Endothelial cell of umbilical vein (primary cell): ENCODE results near the gene SYTL5. TPM values are rescaled to one million over a fixed set of nuclear protein-coding genes. Genes with fewer than 3 reads are reported as not detected.

Experiments
- BruUV-seq: library from RNA; stranded (reverse); fragments of 400-500 nt; replicated peaks from 2 replicates; lab custom pipeline; 2021; lab: Mats Ljungman, UMichigan
- CTCF ChIA-PET: fragments of 300-600, 350-600 bp; sonication (Branson Sonifier 250); formaldehyde crosslinking; loops from one replicate; lab custom pipeline; 2021; ENCODE audit warnings: antibody characterized with exemption, inconsistent platforms; lab: Charles Lee
- POLR2A ChIA-PET: fragments of 300-600, 350-600 bp; sonication (Branson Sonifier 250); formaldehyde crosslinking; loops from one replicate; lab custom pipeline; 2021; ENCODE audit warnings: antibody characterized with exemption, inconsistent platforms; lab: Charles Lee
- DNase-seq: peaks from one replicate; pipeline ENCODE4 v3.0.0-alpha.2; 2011; ENCODE audit warnings: low read depth, low spot score
- FAIRE-seq: peaks from 2 replicates; lab custom pipeline; 2011; peaks lifted over from hg19 to GRCh38; lab: Jason Lieb, UNC
- H2AFZ ChIP-seq: 2 replicates; pipeline ENCODE4 v1.6.0; 2012; ENCODE audit warnings: low read depth, low read length, control low read depth, inconsistent platforms
- H3K27ac ChIP-seq: 2 replicates; pipeline ENCODE4 v1.5.1; 2011; ENCODE audit warnings: low read depth, mild to moderate bottlenecking, control low read depth, low read length, moderate library complexity; ENCODE audit not compliant: insufficient read depth
- H3K27me3 ChIP-seq, 2 experiments: 2 replicates each; pipeline versions ENCODE4 v1.6.0 to v1.6.1; 2011; ENCODE audit warnings: low read length in 2 of 2, mixed read lengths in 1 of 2; ENCODE audit not compliant: control insufficient read depth in 2 of 2, insufficient read depth in 2 of 2
- H3K36me3 ChIP-seq, 2 experiments: 2 replicates in 1 of 2; 3 replicates in 1 of 2; pipeline ENCODE4 v1.5.1; 2011; ENCODE audit warnings: low read length in 2 of 2, mild to moderate bottlenecking in 1 of 2, moderate library complexity in 1 of 2; ENCODE audit not compliant: control insufficient read depth in 2 of 2, insufficient read depth in 2 of 2; ENCODE audit errors: extremely low read depth in 1 of 2
- H3K4me1 ChIP-seq: 3 replicates; pipeline ENCODE4 v1.5.1; 2011; ENCODE audit warnings: mild to moderate bottlenecking, low read length; ENCODE audit not compliant: control insufficient read depth, insufficient read depth; ENCODE audit errors: extremely low read depth
- H3K4me2 ChIP-seq: 2 replicates; pipeline ENCODE4 v1.6.1; 2011; ENCODE audit warnings: low read length, control low read depth, mixed read lengths; ENCODE audit not compliant: insufficient read depth
- H3K4me3 ChIP-seq, 3 experiments: fragments of 200-600 bp in 1 of 3; sonication (generic), shearing (Covaris generic) in 1 of 3; replicated peaks in 1 of 3; 2 replicates each; pipeline ENCODE4 v1.5.1; 2011 to 2016; ENCODE audit warnings: control low read depth in 3 of 3, low read length in 3 of 3, mild to moderate bottlenecking in 2 of 3, inconsistent platforms in 1 of 3, low read depth in 1 of 3, moderate library complexity in 1 of 3; ENCODE audit not compliant: insufficient read depth in 1 of 3
- H3K79me2 ChIP-seq: 2 replicates; pipeline ENCODE4 v1.6.0; 2012; ENCODE audit warnings: low read length, inconsistent platforms; ENCODE audit not compliant: control insufficient read depth, insufficient read depth
- H3K9ac ChIP-seq: replicated peaks from 2 replicates; pipeline ENCODE3; 2011; ENCODE audit warnings: low read length, control low read depth; ENCODE audit not compliant: insufficient read depth; ENCODE audit errors: extremely low read depth
- H3K9me1 ChIP-seq: replicated peaks from 3 replicates; pipeline ENCODE4 v1.6.0; 2011; ENCODE audit warnings: mild to moderate bottlenecking, low read length; ENCODE audit not compliant: control insufficient read depth, insufficient read depth; ENCODE audit errors: extremely low read depth
- H3K9me3 ChIP-seq: replicated peaks from 2 replicates; pipeline ENCODE4 v1.5.1; 2012; ENCODE audit warnings: low read length, inconsistent platforms; ENCODE audit not compliant: control insufficient read depth, insufficient read depth
- H4K20me1 ChIP-seq: replicated peaks from 2 replicates; pipeline ENCODE3; 2011; ENCODE audit warnings: mild to moderate bottlenecking, low read length; ENCODE audit not compliant: control insufficient read depth, insufficient read depth; ENCODE audit errors: extremely low read depth
- EZH2 ChIP-seq: IDR thresholded peaks from 2 replicates; pipeline ENCODE4 v1.6.1; 2012; ENCODE audit warnings: borderline replicate concordance, low read depth, mild to moderate bottlenecking, moderate library complexity, low read length, inconsistent platforms; ENCODE audit not compliant: severe bottlenecking
- FOS ChIP-seq: IDR thresholded peaks from 2 replicates; pipeline ENCODE4 v1.6.1; 2011; ENCODE audit warnings: mild to moderate bottlenecking, low read length, moderate library complexity, borderline replicate concordance; ENCODE audit not compliant: insufficient read depth
- GATA2 ChIP-seq: IDR thresholded peaks from 2 replicates; pipeline ENCODE4 v1.7.0; 2011; ENCODE audit warnings: low read depth, mild to moderate bottlenecking, moderate library complexity, mixed read lengths, low read length; ENCODE audit not compliant: insufficient read length, insufficient read depth
- JUN ChIP-seq: IDR thresholded peaks from 2 replicates; pipeline ENCODE4 v1.6.1; 2011; ENCODE audit warnings: borderline replicate concordance, low read depth; ENCODE audit not compliant: insufficient read length, insufficient read depth
- MYC ChIP-seq: IDR thresholded peaks from one replicate; pipeline ENCODE4 v1.6.1; 2011; ENCODE audit warnings: mild to moderate bottlenecking, low read depth, low read length
- POLR2A ChIP-seq: IDR thresholded peaks from 2 replicates; pipeline ENCODE4 v1.6.1; 2012; ENCODE audit warnings: low read depth, mild to moderate bottlenecking, control low read depth, low read length
- POLR2AphosphoS5 ChIP-seq: IDR thresholded peaks from 2 replicates; pipeline ENCODE4 v1.6.1; 2012; ENCODE audit warnings: low read depth, mild to moderate bottlenecking, control low read depth, low read length, moderate library complexity; ENCODE audit not compliant: insufficient read depth
- dilution Hi-C: fragments of 300-500 bp; cut with MboI; formaldehyde crosslinking; loops from one replicate; pipeline ENCODE4 v1.15.0; 2019; ENCODE audit warnings: low sequenced_read_pairs; ENCODE audit not compliant: extremely low pct_ligation_motif_present
- intact Hi-C: fragments of 100-400 bp; cut with micrococcal nuclease; formaldehyde crosslinking; loops from one replicate; pipeline ENCODE4 v1.10.0; 2022
- polyA plus RNA-seq, 4 experiments: library from polyadenylated mRNA; depleted of rRNA in 3 of 4; stranded (reverse) in 3 of 4; unstranded in 1 of 4; fragments of >200 nt; gene quantifications; 2 replicates each; pipeline versions ENCODE4 v1.2.1 to v1.2.3, GENCODE V29; 2011 to 2012; ENCODE audit warnings: missing spikeins in 1 of 4
- total RNA-seq: library from RNA; stranded (reverse); gene quantifications from 2 replicates; pipeline ENCODE4 v1.2.3, GENCODE V29; 2021
- TF ChIP-seq, protein P1 (sequence below): IDR thresholded peaks from 2 replicates; pipeline ENCODE4 v1.6.1; 2011; ENCODE audit not compliant: insufficient read depth, insufficient read length
- TF ChIP-seq, protein P2 (sequence below), 2 donors: IDR thresholded peaks; 1 replicate in 1 of 2; 2 replicates in 1 of 2; pipeline ENCODE4 v1.5.1; 2011; ENCODE audit warnings: low read length in 2 of 2, mild to moderate bottlenecking in 2 of 2, moderate library complexity in 2 of 2, control low read depth in 1 of 2, inconsistent platforms in 1 of 2, low read depth in 1 of 2; ENCODE audit not compliant: insufficient read depth in 1 of 2; ENCODE audit errors: extremely low read depth in 1 of 2

SYTL5 gene
- total and polyA plus RNA-seq, 2 donors (not counting 3 experiments of a cell fraction or from before 2014, with no cell fraction given): 0.01 TPM; not detected in 1

DNA sequence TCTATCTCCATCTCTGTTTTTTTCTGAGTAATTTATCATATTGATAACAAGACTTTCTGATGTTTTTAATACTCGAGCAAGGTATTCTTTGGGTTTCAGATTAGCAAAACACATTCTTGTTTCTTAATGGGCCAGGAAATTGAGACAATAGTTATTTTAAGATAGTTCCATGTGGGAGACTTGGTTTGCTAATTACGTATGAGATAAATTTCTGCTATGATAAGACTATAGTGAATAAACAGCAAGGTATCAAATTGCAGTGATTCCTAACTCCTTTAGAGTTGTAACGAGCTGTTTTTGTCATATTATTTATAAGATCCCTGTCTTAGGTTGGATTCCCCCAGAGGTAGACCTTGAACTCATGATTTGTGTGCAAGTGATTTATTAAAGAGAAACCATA lies 38.3 kb downstream of the SYTL5 start:
- no peaks in the 10 kb centered on the region for H3K9me1 ChIP-seq
- no peak overlapping the region for H3K4me3 ChIP-seq
- no peak overlapping the region for H3K27ac ChIP-seq
- BruUV-seq: no TSS peak
- intact Hi-C loops (no loop called here), dilution Hi-C loops (no loop called here)
- no peak overlapping the region for H3K9ac ChIP-seq
- H3K36me3 ChIP-seq: no peaks in the 10 kb centered on the region
- H3K9me3 ChIP-seq: no peaks in the 10 kb centered on the region
- DNase-seq: no peak
- FAIRE-seq: peak; percentile 26
- no peaks in the 10 kb centered on the region for H3K27me3 ChIP-seq
- H3K4me2 ChIP-seq: no peak overlapping the region
- H3K79me2 ChIP-seq: no peaks in the 10 kb centered on the region
- no peak for TF ChIP-seq JUN
- H3K4me1 ChIP-seq: no peaks in the 10 kb centered on the region
- H4K20me1 ChIP-seq: no peaks in the 10 kb centered on the region
- no peak overlapping the region for H2AFZ ChIP-seq
- ChIA-PET POLR2A (no interaction called here), CTCF (no interaction called here)

DNA sequence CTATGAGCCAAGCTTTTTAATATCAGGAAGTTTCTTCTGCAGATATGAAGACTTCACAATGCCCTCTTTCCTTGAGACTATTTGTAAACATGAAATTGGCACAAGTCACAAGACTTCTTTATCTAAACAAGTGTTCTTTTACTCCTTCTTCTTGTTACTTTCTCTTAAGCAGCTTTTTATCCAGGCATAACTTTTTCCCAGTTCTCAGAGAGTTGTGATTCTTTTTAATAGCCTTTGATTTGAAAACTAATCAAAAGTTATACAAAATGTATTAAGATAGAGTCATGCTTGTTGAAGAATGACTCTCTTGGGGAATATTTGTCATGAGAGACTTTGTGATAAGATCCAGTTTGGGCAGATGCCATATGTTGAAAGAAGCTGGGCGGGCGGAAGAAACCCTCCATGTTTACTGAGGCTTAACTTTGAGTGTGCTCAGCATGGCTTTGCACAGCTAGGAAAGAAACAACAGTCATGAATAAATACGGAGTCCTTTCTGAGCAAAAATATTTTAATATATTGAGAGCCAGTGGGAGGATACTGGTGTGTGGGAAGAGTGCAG lies 39.3 kb downstream of the SYTL5 start:
- Histone ChIP-seq H2AFZ (no peak overlapping the region), H3K4me1 (no peaks in the 10 kb centered on the region), H3K27ac (no peak overlapping the region), H3K4me2 (no peak overlapping the region), H3K27me3 (no peaks in the 10 kb centered on the region), H3K4me3 (no peak overlapping the region), H3K9ac (no peak overlapping the region), H3K9me3 (no peaks in the 10 kb centered on the region), H3K36me3 (no peaks in the 10 kb centered on the region), H3K9me1 (no peaks in the 10 kb centered on the region), H4K20me1 (no peaks in the 10 kb centered on the region), H3K79me2 (no peaks in the 10 kb centered on the region)
- no TSS peak for BruUV-seq
- ChIA-PET POLR2A (no interaction called here), CTCF (no interaction called here)
- intact Hi-C loops: no loop called here
- DNase-seq: no peak
- no peak for FAIRE-seq
- dilution Hi-C loops: no loop called here
- no peak for TF ChIP-seq MYC
- TF ChIP-seq, protein P1, sequence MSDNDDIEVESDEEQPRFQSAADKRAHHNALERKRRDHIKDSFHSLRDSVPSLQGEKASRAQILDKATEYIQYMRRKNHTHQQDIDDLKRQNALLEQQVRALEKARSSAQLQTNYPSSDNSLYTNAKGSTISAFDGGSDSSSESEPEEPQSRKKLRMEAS: no peak
- TF ChIP-seq EZH2: no peak
- TF ChIP-seq, protein P2, sequence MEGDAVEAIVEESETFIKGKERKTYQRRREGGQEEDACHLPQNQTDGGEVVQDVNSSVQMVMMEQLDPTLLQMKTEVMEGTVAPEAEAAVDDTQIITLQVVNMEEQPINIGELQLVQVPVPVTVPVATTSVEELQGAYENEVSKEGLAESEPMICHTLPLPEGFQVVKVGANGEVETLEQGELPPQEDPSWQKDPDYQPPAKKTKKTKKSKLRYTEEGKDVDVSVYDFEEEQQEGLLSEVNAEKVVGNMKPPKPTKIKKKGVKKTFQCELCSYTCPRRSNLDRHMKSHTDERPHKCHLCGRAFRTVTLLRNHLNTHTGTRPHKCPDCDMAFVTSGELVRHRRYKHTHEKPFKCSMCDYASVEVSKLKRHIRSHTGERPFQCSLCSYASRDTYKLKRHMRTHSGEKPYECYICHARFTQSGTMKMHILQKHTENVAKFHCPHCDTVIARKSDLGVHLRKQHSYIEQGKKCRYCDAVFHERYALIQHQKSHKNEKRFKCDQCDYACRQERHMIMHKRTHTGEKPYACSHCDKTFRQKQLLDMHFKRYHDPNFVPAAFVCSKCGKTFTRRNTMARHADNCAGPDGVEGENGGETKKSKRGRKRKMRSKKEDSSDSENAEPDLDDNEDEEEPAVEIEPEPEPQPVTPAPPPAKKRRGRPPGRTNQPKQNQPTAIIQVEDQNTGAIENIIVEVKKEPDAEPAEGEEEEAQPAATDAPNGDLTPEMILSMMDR (IDR thresholded peaks at IDR 0.05; ENCODE audit: extremely low read depth in 1 of 2, insufficient read depth in 1 of 2, low read depth in 1 of 2, low read length in 2 of 2): no peak
- TF ChIP-seq POLR2AphosphoS5: no peak
- TF ChIP-seq FOS: no peak
- no peak for TF ChIP-seq JUN
- TF ChIP-seq POLR2A: no peak
- no peak for TF ChIP-seq GATA2
